HEK293 (cell line): ENCODE measurements around the gene CDYL.

Experiments used
- KLF16 ChIP-seq: fragments of 450-650 bp; formaldehyde crosslinking; IDR thresholded peaks from 2 replicates; pipeline ENCODE4 v1.5.1; 2017; ENCODE audit warnings: missing biosample characterization, missing genetic modification characterization
- KLF7 ChIP-seq: fragments of 450-650 bp; formaldehyde crosslinking; IDR thresholded peaks from 2 replicates; pipeline ENCODE4 v1.5.1; 2016; ENCODE audit warnings: missing biosample characterization, missing genetic modification characterization, borderline replicate concordance
- SP2 ChIP-seq: fragments of 450-650 bp; formaldehyde crosslinking; IDR thresholded peaks from 2 replicates; pipeline ENCODE4 v1.5.1; 2016; ENCODE audit warnings: missing biosample characterization, missing genetic modification characterization
- TCF7L2 ChIP-seq: IDR thresholded peaks from 2 replicates; pipeline ENCODE4 v1.6.1; 2011; ENCODE audit warnings: low read depth, mild to moderate bottlenecking, inconsistent platforms, low read length, moderate library complexity, borderline replicate concordance
- ZFP3 ChIP-seq: fragments of 450-650 bp; formaldehyde crosslinking; IDR thresholded peaks from 2 replicates; pipeline ENCODE4 v1.5.1; 2016; ENCODE audit warnings: low read depth, missing biosample characterization, missing genetic modification characterization
- ZNF10 ChIP-seq: fragments of 450-650 bp; formaldehyde crosslinking; IDR thresholded peaks from 2 replicates; pipeline ENCODE4 v1.5.1; 2017; ENCODE audit warnings: missing biosample characterization, missing genetic modification characterization
- ZNF24 ChIP-seq: fragments of 450-650 bp; formaldehyde crosslinking; IDR thresholded peaks from 2 replicates; pipeline ENCODE4 v1.5.1; 2016; ENCODE audit warnings: missing biosample characterization, missing genetic modification characterization
- ZNF324 ChIP-seq: fragments of 450-650 bp; formaldehyde crosslinking; IDR thresholded peaks from 2 replicates; pipeline ENCODE4 v1.5.1; 2016; ENCODE audit warnings: missing biosample characterization, missing genetic modification characterization
- ZNF350 ChIP-seq: fragments of 450-650 bp; formaldehyde crosslinking; IDR thresholded peaks from 2 replicates; pipeline ENCODE4 v1.5.0; 2017; ENCODE audit warnings: missing biosample characterization, mild to moderate bottlenecking, missing genetic modification characterization
- ZNF530 ChIP-seq: fragments of 450-650 bp; formaldehyde crosslinking; IDR thresholded peaks from 2 replicates; pipeline ENCODE4 v1.5.1; 2016; ENCODE audit warnings: low read depth, missing biosample characterization, missing genetic modification characterization
- ZNF558 ChIP-seq: fragments of 450-650 bp; formaldehyde crosslinking; IDR thresholded peaks from 2 replicates; pipeline ENCODE4 v1.5.1; 2016; ENCODE audit warnings: missing biosample characterization, missing genetic modification characterization
- TF ChIP-seq, protein P1 (sequence below): fragments of 450-650 bp; formaldehyde crosslinking; IDR thresholded peaks from 2 replicates; pipeline ENCODE4 v1.5.1; 2016; ENCODE audit warnings: missing biosample characterization, missing genetic modification characterization
- TF ChIP-seq, protein P2 (sequence below): fragments of 450-650 bp; formaldehyde crosslinking; IDR thresholded peaks from 2 replicates; pipeline ENCODE4 v1.5.1; 2016; ENCODE audit warnings: missing biosample characterization, missing genetic modification characterization

DNA sequence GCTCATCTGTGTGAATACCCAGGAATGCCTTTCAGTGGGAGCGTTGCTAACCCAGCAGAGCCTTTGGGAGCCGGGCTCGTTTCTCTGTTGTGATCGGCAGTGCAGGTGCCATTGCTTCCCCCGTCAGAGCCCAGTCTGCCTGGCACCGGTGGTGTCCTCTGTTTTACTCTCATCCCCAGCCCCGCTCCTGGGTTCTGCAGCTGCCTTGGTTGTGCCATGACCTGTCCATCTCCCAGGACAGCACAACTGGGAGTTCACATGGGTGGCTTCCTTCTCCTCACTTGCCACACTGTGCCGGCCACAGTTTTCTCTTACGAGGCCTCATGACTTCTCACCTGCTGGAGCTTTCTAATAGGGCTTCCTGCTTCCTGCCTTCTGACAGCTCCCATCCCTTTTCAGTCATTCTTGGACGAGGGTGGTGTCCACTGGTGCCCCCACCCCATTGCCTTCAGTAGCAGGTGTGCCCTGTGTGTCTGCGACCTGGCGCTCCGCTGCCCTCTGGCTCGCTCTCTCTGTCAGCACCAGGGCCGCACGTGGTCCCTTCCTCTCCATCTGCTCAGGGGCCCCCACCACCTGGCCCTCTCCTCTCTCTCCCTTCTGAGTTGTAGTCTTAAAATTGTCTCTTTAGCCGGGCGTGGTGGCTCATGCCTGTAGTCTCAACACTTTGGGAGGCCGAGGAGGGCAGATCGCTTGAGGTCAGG, 116.7 kb downstream of the CDYL start:
- TF ChIP-seq, protein P1, sequence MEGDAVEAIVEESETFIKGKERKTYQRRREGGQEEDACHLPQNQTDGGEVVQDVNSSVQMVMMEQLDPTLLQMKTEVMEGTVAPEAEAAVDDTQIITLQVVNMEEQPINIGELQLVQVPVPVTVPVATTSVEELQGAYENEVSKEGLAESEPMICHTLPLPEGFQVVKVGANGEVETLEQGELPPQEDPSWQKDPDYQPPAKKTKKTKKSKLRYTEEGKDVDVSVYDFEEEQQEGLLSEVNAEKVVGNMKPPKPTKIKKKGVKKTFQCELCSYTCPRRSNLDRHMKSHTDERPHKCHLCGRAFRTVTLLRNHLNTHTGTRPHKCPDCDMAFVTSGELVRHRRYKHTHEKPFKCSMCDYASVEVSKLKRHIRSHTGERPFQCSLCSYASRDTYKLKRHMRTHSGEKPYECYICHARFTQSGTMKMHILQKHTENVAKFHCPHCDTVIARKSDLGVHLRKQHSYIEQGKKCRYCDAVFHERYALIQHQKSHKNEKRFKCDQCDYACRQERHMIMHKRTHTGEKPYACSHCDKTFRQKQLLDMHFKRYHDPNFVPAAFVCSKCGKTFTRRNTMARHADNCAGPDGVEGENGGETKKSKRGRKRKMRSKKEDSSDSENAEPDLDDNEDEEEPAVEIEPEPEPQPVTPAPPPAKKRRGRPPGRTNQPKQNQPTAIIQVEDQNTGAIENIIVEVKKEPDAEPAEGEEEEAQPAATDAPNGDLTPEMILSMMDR (tag by site-specific recombination) = no peak
- no peak for TF ChIP-seq ZNF24 (tag by site-specific recombination)
- no peak for TF ChIP-seq ZNF350
- TF ChIP-seq SP2 (tag by site-specific recombination) = no peak
- no peak for TF ChIP-seq KLF7
- TF ChIP-seq ZNF10 (tag by site-specific recombination) = no peak
- TF ChIP-seq ZNF530 = no peak
- TF ChIP-seq ZFP3 (tag by site-specific recombination) = no peak
- no peak for TF ChIP-seq TCF7L2
- TF ChIP-seq, protein P2, sequence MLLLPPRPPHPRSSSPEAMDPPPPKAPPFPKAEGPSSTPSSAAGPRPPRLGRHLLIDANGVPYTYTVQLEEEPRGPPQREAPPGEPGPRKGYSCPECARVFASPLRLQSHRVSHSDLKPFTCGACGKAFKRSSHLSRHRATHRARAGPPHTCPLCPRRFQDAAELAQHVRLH (tag by site-specific recombination) = no peak
- no peak for TF ChIP-seq KLF16 (tag by site-specific recombination)
- no peak for TF ChIP-seq ZNF558 (tag by site-specific recombination)
- no peak for TF ChIP-seq ZNF324
